ENCODE data around the gene TNFRSF6B.

TNFRSF6B gene

DNA sequence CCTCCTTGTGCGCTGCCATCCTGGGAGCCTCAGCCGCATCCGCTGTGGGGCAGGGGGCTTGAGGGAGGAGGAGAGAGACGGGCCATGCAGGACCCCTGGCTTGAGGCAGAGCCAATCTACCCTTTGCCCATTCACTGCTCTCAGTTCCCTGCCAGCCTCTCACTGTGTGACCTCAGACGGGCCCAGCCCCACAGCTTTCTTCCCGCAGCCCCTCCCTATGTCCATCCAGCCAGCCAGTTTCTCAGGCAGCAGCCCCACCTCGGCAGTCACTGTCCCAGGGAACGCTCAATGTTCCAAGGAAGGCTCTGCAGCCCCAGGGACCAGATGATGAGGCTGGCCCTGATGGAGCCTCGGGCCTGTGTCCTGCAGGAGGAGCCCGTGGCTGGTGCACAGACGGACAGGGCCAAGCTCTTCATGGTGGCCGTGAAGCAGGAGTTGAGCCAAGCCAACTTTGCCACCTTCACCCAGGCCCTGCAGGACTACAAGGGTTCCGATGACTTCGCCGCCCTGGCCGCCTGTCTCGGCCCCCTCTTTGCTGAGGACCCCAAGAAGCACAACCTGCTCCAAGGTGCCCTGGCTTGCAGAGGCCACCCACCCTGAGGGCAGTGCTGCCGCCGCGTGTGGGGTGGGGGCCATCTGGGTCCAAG lies 3.9 kb upstream of the TNFRSF6B start:
- no peaks in the 10 kb centered on the region for H4K20me1 ChIP-seq (ENCODE audit: insufficient read depth, low read length, poor library complexity, severe bottlenecking)
- no peaks in the 10 kb centered on the region for H3K27me3 ChIP-seq (ENCODE audit: insufficient read depth, low read length, poor library complexity, severe bottlenecking)
- H3K79me2 ChIP-seq (ENCODE audit: insufficient read depth, low read length), result no peaks in the 10 kb centered on the region
- no peak overlapping the region for H3K9ac ChIP-seq (ENCODE audit: low read depth, low read length, poor library complexity, severe bottlenecking)
- no peaks in the 10 kb centered on the region for H3K4me1 ChIP-seq (ENCODE audit: insufficient read depth, low read length, poor library complexity, severe bottlenecking)
- H3K9me2 ChIP-seq (replicated peaks; ENCODE audit: low read depth, low read length), result no peaks in the 10 kb centered on the region
- no peak for TF ChIP-seq EZH2phosphoT487 (IDR thresholded peaks at IDR 0.05; ENCODE audit: borderline replicate concordance)
- TF ChIP-seq, protein P1, sequence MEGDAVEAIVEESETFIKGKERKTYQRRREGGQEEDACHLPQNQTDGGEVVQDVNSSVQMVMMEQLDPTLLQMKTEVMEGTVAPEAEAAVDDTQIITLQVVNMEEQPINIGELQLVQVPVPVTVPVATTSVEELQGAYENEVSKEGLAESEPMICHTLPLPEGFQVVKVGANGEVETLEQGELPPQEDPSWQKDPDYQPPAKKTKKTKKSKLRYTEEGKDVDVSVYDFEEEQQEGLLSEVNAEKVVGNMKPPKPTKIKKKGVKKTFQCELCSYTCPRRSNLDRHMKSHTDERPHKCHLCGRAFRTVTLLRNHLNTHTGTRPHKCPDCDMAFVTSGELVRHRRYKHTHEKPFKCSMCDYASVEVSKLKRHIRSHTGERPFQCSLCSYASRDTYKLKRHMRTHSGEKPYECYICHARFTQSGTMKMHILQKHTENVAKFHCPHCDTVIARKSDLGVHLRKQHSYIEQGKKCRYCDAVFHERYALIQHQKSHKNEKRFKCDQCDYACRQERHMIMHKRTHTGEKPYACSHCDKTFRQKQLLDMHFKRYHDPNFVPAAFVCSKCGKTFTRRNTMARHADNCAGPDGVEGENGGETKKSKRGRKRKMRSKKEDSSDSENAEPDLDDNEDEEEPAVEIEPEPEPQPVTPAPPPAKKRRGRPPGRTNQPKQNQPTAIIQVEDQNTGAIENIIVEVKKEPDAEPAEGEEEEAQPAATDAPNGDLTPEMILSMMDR (conservative IDR thresholded peaks at IDR 0.05; ENCODE audit: low read length), result no peak
- H3F3A ChIP-seq (ENCODE audit: low read depth), result no peaks in the 10 kb centered on the region
- H3K4me2 ChIP-seq (ENCODE audit: low read depth, low read length, poor library complexity, severe bottlenecking), result no peak overlapping the region
- no peak overlapping the region for H2AFZ ChIP-seq (ENCODE audit: low read length)
- H3K36me3 ChIP-seq (ENCODE audit: insufficient read depth, low read length), result no peaks in the 10 kb centered on the region
- H3K9me3 ChIP-seq (ENCODE audit: insufficient read depth, low read depth, low read length), result no peaks in the 10 kb centered on the region
- H3K4me3 ChIP-seq (ENCODE audit: low read length, poor library complexity, severe bottlenecking), result no peak overlapping the region

DNA sequence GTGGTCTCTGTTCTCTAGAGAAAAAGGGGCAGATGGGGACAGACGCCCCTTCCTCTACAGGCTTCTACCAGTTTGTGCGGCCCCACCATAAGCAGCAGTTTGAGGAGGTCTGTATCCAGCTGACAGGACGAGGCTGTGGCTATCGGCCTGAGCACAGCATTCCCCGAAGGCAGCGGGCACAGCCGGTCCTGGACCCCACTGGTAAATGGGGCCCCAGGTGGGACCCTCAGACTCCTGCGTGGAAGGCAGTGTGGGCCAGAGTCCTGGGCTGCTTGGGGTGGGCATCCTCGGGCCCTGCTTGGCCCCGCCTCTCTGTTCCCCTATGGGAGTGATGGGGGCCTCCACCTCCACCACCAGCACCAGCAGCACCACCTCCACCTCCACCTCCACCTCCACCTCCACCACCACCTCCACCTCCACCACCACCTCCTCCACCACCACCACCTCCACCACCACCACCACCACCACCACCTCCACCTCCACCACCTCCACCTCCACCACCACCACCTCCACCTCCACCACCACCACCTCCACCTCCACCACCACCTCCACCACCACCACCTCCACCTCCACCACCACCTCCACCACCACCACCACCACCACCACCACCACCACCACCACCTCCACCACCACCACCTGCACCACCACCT lies 3.2 kb upstream of the TNFRSF6B start:
- Histone ChIP-seq H3K9me2 (replicated peaks; ENCODE audit: low read depth, low read length) (no peaks in the 10 kb centered on the region), H3K4me3 (ENCODE audit: low read length, poor library complexity, severe bottlenecking) (no peak overlapping the region), H4K20me1 (ENCODE audit: insufficient read depth, low read length, poor library complexity, severe bottlenecking) (no peaks in the 10 kb centered on the region), H3K79me2 (ENCODE audit: insufficient read depth, low read length) (no peaks in the 10 kb centered on the region), H3K9me3 (ENCODE audit: insufficient read depth, low read depth, low read length) (no peaks in the 10 kb centered on the region), H3K36me3 (ENCODE audit: insufficient read depth, low read length) (no peaks in the 10 kb centered on the region), H3K9ac (ENCODE audit: low read depth, low read length, poor library complexity, severe bottlenecking) (no peak overlapping the region), H3K4me1 (ENCODE audit: insufficient read depth, low read length, poor library complexity, severe bottlenecking) (no peaks in the 10 kb centered on the region), H3K4me2 (ENCODE audit: low read depth, low read length, poor library complexity, severe bottlenecking) (no peak overlapping the region), H3K27me3 (ENCODE audit: insufficient read depth, low read length, poor library complexity, severe bottlenecking) (no peaks in the 10 kb centered on the region), H3F3A (ENCODE audit: low read depth) (no peaks in the 10 kb centered on the region), H2AFZ (ENCODE audit: low read length) (no peak overlapping the region)
- TF ChIP-seq, protein P1 (conservative IDR thresholded peaks at IDR 0.05; ENCODE audit: low read length), result no peak
- TF ChIP-seq EZH2phosphoT487 (IDR thresholded peaks at IDR 0.05; ENCODE audit: borderline replicate concordance), result no peak

DNA sequence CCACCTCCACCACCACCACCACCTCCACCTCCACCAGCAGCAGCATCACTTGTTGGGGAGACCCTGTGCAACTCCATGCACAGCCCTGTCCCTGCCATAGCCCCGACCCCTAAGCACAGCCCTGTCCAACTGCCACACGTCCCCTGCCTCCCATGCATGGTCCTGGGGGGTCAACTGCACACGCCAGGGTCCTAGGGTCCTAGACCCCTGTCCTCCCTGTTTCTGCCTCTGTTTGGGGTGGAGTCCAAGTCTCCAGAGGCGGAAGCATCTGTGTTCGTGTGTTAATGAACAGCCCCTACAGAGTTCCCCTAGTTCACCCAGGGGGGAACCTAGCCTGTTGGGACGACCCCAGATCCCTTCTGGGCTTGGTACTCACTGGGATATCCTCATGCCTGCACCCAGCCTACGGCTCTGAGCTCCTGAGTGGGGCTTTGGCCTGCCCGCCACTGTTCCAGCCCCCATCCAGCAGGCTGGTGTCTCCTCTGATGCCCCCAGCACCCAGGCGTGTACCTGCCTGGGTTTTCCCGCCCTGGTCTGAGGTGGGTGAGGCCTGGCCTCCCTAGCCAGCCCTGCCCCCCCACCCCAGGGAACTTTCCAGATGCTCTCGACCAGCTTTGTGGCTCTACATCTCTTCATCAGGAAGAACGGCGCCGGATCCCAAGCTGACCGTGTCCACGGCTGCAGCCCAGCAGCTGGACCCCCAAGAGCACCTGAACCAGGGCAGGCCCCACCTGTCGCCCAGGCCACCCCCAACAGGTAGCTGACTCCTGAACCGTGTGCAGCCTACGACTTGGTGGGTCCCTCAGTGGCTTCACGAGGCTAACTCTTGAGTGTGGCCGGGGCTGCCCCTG lies 2.5 kb upstream of the TNFRSF6B start:
- Histone ChIP-seq H3K9ac (ENCODE audit: low read depth, low read length, poor library complexity, severe bottlenecking) (no peak overlapping the region), H3K27me3 (ENCODE audit: insufficient read depth, low read length, poor library complexity, severe bottlenecking) (no peaks in the 10 kb centered on the region)

More for the DNA sequence above, 2.5 kb upstream of the TNFRSF6B start:
- Histone ChIP-seq H3K9me3 (ENCODE audit: insufficient read depth, low read depth, low read length) (no peaks in the 10 kb centered on the region), H3K4me1 (ENCODE audit: insufficient read depth, low read length, poor library complexity, severe bottlenecking) (no peaks in the 10 kb centered on the region), H4K20me1 (ENCODE audit: insufficient read depth, low read length, poor library complexity, severe bottlenecking) (no peaks in the 10 kb centered on the region), H3F3A (ENCODE audit: low read depth) (no peaks in the 10 kb centered on the region), H3K79me2 (ENCODE audit: insufficient read depth, low read length) (no peaks in the 10 kb centered on the region), H3K36me3 (ENCODE audit: insufficient read depth, low read length) (no peaks in the 10 kb centered on the region), H2AFZ (ENCODE audit: low read length) (no peak overlapping the region), H3K4me3 (ENCODE audit: low read length, poor library complexity, severe bottlenecking) (no peak overlapping the region), H3K4me2 (ENCODE audit: low read depth, low read length, poor library complexity, severe bottlenecking) (no peak overlapping the region), H3K9me2 (replicated peaks; ENCODE audit: low read depth, low read length) (no peaks in the 10 kb centered on the region)
- TF ChIP-seq EZH2phosphoT487 (IDR thresholded peaks at IDR 0.05; ENCODE audit: borderline replicate concordance), result no peak
- TF ChIP-seq, protein P1 (conservative IDR thresholded peaks at IDR 0.05; ENCODE audit: low read length), result no peak

All from Loucy (cell line).